Endodermal cell (in vitro differentiated cells): ENCODE results near the gene MRPS24. TPM values are rescaled to one million over a fixed set of nuclear protein-coding genes. Genes with fewer than 3 reads are reported as not detected.
"Not testable (repeated sequence)": the region's sequence is repeated elsewhere in the genome, so short reads cannot be mapped to it uniquely, and the experiment has no call there.

Experiments
- DNase-seq: peaks from one replicate; pipeline ENCODE4 v3.0.0-alpha.2; 2017
- H3K27ac ChIP-seq: 2 replicates; pipeline ENCODE4 v1.5.1; 2013; ENCODE audit warnings: mild to moderate bottlenecking, low read depth, low read length, moderate library complexity
- H3K27me3 ChIP-seq: 2 replicates; pipeline ENCODE4 v1.6.1; 2013; ENCODE audit warnings: mild to moderate bottlenecking, low read length, moderate library complexity; ENCODE audit not compliant: insufficient read depth, control insufficient read depth, poor library complexity, severe bottlenecking
- H3K36me3 ChIP-seq: 2 replicates; pipeline ENCODE4 v1.7.0; 2013; ENCODE audit warnings: mild to moderate bottlenecking, low read length, moderate library complexity; ENCODE audit not compliant: control insufficient read depth, insufficient read depth
- H3K4me1 ChIP-seq: one replicate; pipeline ENCODE4 v1.7.0; 2013; ENCODE audit warnings: low read length; ENCODE audit not compliant: control insufficient read depth, insufficient read depth
- H3K4me3 ChIP-seq: 2 replicates; pipeline ENCODE4 v1.5.1; 2013; ENCODE audit warnings: mild to moderate bottlenecking, low read length, moderate library complexity
- H3K9ac ChIP-seq: 2 replicates; pipeline ENCODE4 v1.6.1; 2013; ENCODE audit warnings: mild to moderate bottlenecking, low read length, moderate library complexity; ENCODE audit not compliant: poor library complexity, severe bottlenecking; ENCODE audit errors: extremely low read depth
- H3K9me3 ChIP-seq: 2 replicates; pipeline ENCODE4 v1.6.1; 2013; ENCODE audit warnings: mild to moderate bottlenecking, low read length, moderate library complexity; ENCODE audit not compliant: control insufficient read depth
- H3K27ac Mint-ChIP-seq: 2 replicates; pipeline ENCODE4 v1.8.0; 2020; ENCODE audit warnings: mixed read lengths
- H3K27me3 Mint-ChIP-seq: 2 replicates; pipeline ENCODE4 v1.8.0; 2021; ENCODE audit warnings: mild to moderate bottlenecking, mixed read lengths; ENCODE audit not compliant: insufficient read depth
- H3K36me3 Mint-ChIP-seq: 2 replicates; pipeline ENCODE4 v1.8.0; 2020; ENCODE audit warnings: low read depth, mixed read lengths
- H3K4me1 Mint-ChIP-seq: 2 replicates; pipeline ENCODE4 v1.8.0; 2020; ENCODE audit warnings: mixed read lengths
- H3K4me3 Mint-ChIP-seq: 2 replicates; pipeline ENCODE4 v1.8.0; 2020; ENCODE audit warnings: mild to moderate bottlenecking, moderate library complexity, mixed read lengths
- H3K9me3 Mint-ChIP-seq: 2 replicates; pipeline ENCODE4 v1.8.0; 2020; ENCODE audit warnings: mild to moderate bottlenecking, mixed read lengths
- CTCF ChIP-seq: fragments of 200-600 bp; sonication (generic); conservative IDR thresholded peaks from 2 replicates; pipeline ENCODE4 v1.5.0; 2021; ENCODE audit warnings: antibody characterized with exemption, mild to moderate bottlenecking
- WGBS, 2 experiments: methylation state at CpG; one replicate each; pipeline versions ENCODE4 v1.1.5 to v1.1.7; 2013; ENCODE audit warnings: missing lambda C conversion rate in 2 of 2, mixed read lengths in 1 of 2; ENCODE audit not compliant: insufficient coverage in 1 of 2, insufficient read length in 1 of 2; 5-methylcytosine and 5-hydroxymethylcytosine counted together
- total RNA-seq, 2 donors: library from RNA; stranded (reverse); fragmentation: NEBNext Ultra II Directional in 1 of 2; extraction: Animal tissue kit (Norgen Biotek cat#: 25700) in 1 of 2; gene quantifications; 2 replicates in 1 of 2; 3 replicates in 1 of 2; pipeline ENCODE4 v1.2.1, GENCODE V29; 2021

Gene MRPS24
- total RNA-seq, 2 donors from 2014 or later: 86.5 to 91.0 TPM

GRCh38 chr7:43843296-43843695 is 26.0 kb downstream of the MRPS24 start:
- Histone ChIP-seq H3K27ac (no peak overlapping the region), H3K9ac (no peak overlapping the region), H3K4me3 (no peak overlapping the region), H3K4me1 (peaks cover 3% of the 10 kb centered on the region), H3K27me3 (no peaks in the 10 kb centered on the region), H3K36me3 (no peaks in the 10 kb centered on the region), H3K9me3 (no peaks in the 10 kb centered on the region)
- no peak overlapping the region for H3K27ac Mint-ChIP-seq
- H3K4me3 Mint-ChIP-seq: no peak overlapping the region
- DNase-seq: no peak
- H3K4me1 Mint-ChIP-seq: no peaks in the 10 kb centered on the region
- H3K36me3 Mint-ChIP-seq: no peaks in the 10 kb centered on the region
- no peaks in the 10 kb centered on the region for H3K27me3 Mint-ChIP-seq
- 86 to 87% methylated on average over 3 to 4 of the region's 4 CpGs for WGBS, 2 experiments
- no peak for TF ChIP-seq CTCF
- no peaks in the 10 kb centered on the region for H3K9me3 Mint-ChIP-seq

- no peaks in the 10 kb centered on the region for H3K4me1 Mint-ChIP-seq
- no peaks in the 10 kb centered on the region for H3K27me3 ChIP-seq
- H3K9ac ChIP-seq: no peak overlapping the region
Observed at GRCh38 chr7:43838201-43838658, 31.1 kb downstream of the MRPS24 start.

GRCh38 chr7:43834463-43835251 is 34.7 kb downstream of the MRPS24 start:
- H3K27ac ChIP-seq: no peak overlapping the region
- H3K9me3 Mint-ChIP-seq: peaks cover 19% of the 10 kb centered on the region
- no peak overlapping the region for H3K9ac ChIP-seq
- H3K36me3 ChIP-seq: no peaks in the 10 kb centered on the region
- no peak overlapping the region for H3K4me3 ChIP-seq
- H3K27me3 Mint-ChIP-seq: no peaks in the 10 kb centered on the region
- H3K4me1 Mint-ChIP-seq: no peaks in the 10 kb centered on the region
- no peak overlapping the region for H3K27ac Mint-ChIP-seq
- H3K36me3 Mint-ChIP-seq: no peaks in the 10 kb centered on the region
- no peaks in the 10 kb centered on the region for H3K27me3 ChIP-seq
- WGBS, 2 experiments: 91% methylated on average over 2 to 8 of the region's 8 CpGs
- H3K4me3 Mint-ChIP-seq: no peak overlapping the region
- no peak for TF ChIP-seq CTCF
- peaks cover 3% of the 10 kb centered on the region for H3K4me1 ChIP-seq
- DNase-seq: no peak
- peaks cover 21% of the 10 kb centered on the region for H3K9me3 ChIP-seq

More at GRCh38 chr7:43838201-43838658, 31.1 kb downstream of the MRPS24 start:
- no peaks in the 10 kb centered on the region for H3K27me3 Mint-ChIP-seq
- WGBS, 2 experiments: 91 to 92% methylated on average over 8 to 9 of the region's 9 CpGs
- no peak overlapping the region for H3K27ac ChIP-seq
- H3K4me3 Mint-ChIP-seq: no peak overlapping the region
- DNase-seq: no peak
- no peaks in the 10 kb centered on the region for H3K9me3 Mint-ChIP-seq
- peaks cover 3% of the 10 kb centered on the region for H3K4me1 ChIP-seq
- no peaks in the 10 kb centered on the region for H3K36me3 ChIP-seq
- no peaks in the 10 kb centered on the region for H3K9me3 ChIP-seq
- TF ChIP-seq CTCF: no peak
- H3K36me3 Mint-ChIP-seq: no peaks in the 10 kb centered on the region
- no peak overlapping the region for H3K4me3 ChIP-seq
- no peak overlapping the region for H3K27ac Mint-ChIP-seq

- H3K27ac Mint-ChIP-seq, H3K4me3 ChIP-seq, H3K36me3 Mint-ChIP-seq, DNase-seq, H3K4me3 Mint-ChIP-seq, H3K27me3 Mint-ChIP-seq, H3K36me3 ChIP-seq, H3K9ac ChIP-seq, H3K27ac ChIP-seq, H3K27me3 ChIP-seq, H3K4me1 ChIP-seq: not testable (repeated sequence)
- Mint-ChIP-seq H3K9me3 (peaks cover 25% of the 10 kb centered on the region), H3K4me1 (peaks cover 13% of the 10 kb centered on the region)
- H3K9me3 ChIP-seq: peaks cover 21% of the 10 kb centered on the region
Observed at GRCh38 chr7:43830917-43831316, 38.4 kb downstream of the MRPS24 start.
